ENCODE measurements around the gene PSMD1.

DNA sequence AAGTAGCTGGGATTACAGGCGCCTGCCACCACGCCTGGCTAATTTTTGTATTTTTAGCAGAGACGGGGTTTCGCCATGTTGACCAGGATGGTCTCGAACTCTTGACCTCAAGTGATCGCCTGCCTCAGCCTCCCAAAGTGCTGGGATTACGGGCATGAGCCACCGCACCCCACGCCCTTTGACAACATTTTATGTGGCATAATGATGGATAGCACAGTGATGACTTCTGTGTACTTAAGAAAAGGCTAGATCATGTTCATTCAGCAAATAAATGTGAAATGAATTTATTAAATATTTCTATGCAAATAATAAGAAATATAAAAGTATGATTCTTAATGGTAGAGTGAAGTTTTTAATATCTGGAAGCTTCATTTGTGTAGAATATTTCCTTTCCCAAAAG lies 70.8 kb downstream of the PSMD1 start:
- TF ChIP-seq, protein P1, sequence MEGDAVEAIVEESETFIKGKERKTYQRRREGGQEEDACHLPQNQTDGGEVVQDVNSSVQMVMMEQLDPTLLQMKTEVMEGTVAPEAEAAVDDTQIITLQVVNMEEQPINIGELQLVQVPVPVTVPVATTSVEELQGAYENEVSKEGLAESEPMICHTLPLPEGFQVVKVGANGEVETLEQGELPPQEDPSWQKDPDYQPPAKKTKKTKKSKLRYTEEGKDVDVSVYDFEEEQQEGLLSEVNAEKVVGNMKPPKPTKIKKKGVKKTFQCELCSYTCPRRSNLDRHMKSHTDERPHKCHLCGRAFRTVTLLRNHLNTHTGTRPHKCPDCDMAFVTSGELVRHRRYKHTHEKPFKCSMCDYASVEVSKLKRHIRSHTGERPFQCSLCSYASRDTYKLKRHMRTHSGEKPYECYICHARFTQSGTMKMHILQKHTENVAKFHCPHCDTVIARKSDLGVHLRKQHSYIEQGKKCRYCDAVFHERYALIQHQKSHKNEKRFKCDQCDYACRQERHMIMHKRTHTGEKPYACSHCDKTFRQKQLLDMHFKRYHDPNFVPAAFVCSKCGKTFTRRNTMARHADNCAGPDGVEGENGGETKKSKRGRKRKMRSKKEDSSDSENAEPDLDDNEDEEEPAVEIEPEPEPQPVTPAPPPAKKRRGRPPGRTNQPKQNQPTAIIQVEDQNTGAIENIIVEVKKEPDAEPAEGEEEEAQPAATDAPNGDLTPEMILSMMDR (conservative IDR thresholded peaks at IDR 0.05), result no peak
- no peak for TF ChIP-seq ZFX (IDR thresholded peaks at IDR 0.05)

All from C4-2B (cell line).